GM10266 (cell line): Measurements from ENCODE around the gene AFDN.
A peak's percentile ranks its signal among the peaks of the same experiment; 100 is the strongest.

Experiments
- DNase-seq: peaks from one replicate; pipeline ENCODE4 v3.0.0; 2012; ENCODE audit errors: extremely low spot score
- TF ChIP-seq, protein P1 (sequence below): IDR thresholded peaks from 2 replicates; pipeline ENCODE4 v1.5.1; 2012; ENCODE audit warnings: mild to moderate bottlenecking, low read depth; ENCODE audit not compliant: control insufficient read depth, insufficient read depth; ENCODE audit errors: missing control alignments

Gene AFDN

DNA sequence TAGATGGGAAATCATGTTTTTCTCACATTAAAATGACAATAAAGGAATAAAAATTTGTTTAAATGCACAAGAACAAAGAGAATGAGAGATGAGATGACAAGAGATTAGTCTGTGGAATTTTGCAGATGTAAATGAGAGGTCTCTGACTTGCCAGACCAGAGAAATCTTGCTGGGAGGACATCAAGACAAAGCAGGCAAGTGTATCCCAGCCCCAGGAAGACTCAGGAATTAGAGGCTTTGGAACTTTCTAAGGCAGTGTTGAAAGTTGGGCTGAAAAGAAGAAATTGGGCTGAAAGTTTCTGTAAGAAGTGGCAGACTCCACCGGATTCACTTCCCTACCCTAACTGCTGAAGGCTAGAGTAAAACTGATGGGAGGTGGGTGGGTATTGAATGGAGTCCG, 54.6 kb downstream of the AFDN start:
- no peak for DNase-seq
- TF ChIP-seq, protein P1, sequence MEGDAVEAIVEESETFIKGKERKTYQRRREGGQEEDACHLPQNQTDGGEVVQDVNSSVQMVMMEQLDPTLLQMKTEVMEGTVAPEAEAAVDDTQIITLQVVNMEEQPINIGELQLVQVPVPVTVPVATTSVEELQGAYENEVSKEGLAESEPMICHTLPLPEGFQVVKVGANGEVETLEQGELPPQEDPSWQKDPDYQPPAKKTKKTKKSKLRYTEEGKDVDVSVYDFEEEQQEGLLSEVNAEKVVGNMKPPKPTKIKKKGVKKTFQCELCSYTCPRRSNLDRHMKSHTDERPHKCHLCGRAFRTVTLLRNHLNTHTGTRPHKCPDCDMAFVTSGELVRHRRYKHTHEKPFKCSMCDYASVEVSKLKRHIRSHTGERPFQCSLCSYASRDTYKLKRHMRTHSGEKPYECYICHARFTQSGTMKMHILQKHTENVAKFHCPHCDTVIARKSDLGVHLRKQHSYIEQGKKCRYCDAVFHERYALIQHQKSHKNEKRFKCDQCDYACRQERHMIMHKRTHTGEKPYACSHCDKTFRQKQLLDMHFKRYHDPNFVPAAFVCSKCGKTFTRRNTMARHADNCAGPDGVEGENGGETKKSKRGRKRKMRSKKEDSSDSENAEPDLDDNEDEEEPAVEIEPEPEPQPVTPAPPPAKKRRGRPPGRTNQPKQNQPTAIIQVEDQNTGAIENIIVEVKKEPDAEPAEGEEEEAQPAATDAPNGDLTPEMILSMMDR: no peak

DNA sequence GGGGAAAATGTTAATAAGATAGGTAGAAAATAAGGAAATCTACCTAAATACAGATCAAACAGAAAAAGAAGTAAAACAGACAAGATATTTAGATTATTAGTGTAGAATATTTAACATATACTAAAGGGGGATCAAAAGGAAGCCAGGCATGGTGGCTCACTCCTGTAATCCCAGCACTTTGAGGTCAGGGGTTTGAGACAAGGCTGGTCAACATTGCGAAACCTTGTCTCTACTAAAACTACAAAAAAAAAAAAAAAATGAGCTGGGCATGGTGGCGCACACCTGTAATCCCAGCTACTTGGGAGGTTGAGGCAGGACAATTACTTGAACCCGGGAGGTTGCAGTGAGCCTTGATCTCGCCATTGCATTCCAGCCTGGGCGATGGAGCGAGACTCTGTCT, 55.5 kb downstream of the AFDN start:
- TF ChIP-seq, protein P1: no peak
- no peak for DNase-seq

DNA sequence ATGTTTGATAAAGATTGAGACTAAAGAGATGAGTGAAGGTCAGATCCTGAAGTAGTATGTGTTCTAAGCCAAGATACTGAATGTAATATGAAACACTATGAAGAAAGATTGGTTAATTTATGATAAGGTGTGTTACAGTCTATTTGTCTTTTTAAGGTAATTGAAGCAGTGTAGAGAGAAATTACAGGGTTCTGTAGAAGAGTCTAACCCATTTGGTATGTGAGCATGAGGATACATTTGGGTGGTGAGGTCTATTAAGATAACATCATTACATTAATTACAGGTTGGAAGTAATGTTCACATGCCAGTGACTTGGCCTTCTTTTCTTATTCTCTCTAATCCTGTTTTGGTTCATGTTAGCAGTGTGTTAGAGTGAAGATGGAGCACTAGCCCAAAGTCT, 61.4 kb downstream of the AFDN start:
- TF ChIP-seq, protein P1: no peak
- no peak for DNase-seq

DNA sequence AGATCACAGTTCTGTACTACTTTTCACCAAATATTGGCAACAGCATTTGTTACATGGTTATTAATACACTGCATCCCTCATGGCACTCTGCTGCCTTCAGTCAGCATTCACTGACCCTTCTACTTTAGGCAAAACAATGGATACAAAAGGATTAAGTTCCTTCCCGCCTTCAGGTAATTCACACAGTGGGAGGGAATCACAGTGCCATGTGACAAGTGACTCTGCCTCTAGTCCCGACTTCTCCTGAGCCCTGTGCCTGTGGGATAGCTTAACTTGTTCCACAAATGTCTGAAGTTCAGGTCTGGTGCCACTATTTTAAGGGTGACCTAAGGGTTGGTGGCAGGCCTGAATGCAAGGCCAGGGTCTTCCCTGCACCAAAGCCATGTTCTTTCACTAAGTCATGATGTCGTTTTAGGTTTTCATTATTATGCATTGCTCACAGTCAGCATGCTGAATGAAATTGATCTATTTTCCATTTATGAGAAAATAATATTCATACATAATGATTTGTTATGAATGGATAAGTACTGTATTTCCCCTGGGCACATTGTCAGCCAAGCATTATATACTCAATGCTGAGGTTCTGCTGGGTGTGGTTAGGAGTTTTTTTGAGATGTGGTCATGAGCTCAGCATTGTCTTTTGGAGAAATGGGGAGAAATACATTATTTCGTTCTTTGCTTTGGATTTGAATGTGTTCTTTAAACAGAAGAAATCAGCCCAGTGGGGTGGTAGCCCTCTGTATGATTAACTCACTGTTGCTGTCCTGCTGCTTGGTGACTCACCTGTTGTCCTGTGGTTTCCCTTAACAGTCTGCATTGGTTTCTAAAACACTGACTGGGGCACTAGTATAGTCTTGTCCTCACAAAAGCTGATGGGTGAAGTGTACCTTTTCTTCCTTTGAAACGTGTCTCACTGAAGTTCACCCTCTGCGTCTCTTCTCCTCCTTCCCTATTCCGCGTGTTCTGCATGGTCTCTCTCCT, 66.4 kb downstream of the AFDN start:
- DNase-seq: no peak
- TF ChIP-seq, protein P1: no peak

DNA sequence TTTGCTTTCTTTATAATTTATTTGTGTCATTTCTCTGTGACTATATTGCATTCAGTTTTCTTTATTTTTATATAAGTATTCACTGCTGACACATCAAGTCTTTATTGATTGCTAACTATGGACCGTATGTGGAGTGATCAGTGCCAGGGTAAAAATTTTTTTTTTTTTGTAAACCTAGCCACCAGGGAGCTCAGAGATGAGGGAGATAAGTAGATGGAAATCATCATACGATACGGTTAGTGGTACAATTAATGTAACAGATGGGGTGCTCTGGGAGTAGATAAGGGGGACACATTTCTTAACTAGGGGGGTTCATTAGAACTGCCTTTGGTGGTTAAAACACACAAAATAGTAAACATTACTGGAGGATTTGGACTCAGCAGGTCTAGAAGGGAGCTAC, 68.3 kb downstream of the AFDN start:
- TF ChIP-seq, protein P1: no peak

DNA sequence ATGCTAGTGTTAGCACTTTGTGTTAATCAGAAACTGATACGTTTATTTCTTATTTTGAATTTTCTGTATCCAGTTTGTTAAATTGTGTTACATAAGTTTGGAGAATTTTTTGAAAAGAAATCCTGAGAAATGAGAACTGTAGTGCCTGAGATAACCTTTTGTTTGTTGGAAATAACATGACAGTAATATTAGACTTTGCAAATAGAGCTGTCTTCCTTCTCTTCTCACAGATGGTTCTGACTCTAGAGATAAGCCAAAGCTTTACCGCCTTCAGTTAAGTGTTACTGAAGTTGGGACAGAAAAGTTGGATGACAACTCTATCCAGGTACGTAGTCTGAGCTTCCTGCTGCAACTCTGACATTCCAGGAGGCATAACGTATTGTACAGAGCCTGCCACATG, 69.9 kb downstream of the AFDN start:
- DNase-seq: no peak
- TF ChIP-seq, protein P1: no peak

More for the DNA sequence above, 68.3 kb downstream of the AFDN start:
- DNase-seq: no peak

DNA sequence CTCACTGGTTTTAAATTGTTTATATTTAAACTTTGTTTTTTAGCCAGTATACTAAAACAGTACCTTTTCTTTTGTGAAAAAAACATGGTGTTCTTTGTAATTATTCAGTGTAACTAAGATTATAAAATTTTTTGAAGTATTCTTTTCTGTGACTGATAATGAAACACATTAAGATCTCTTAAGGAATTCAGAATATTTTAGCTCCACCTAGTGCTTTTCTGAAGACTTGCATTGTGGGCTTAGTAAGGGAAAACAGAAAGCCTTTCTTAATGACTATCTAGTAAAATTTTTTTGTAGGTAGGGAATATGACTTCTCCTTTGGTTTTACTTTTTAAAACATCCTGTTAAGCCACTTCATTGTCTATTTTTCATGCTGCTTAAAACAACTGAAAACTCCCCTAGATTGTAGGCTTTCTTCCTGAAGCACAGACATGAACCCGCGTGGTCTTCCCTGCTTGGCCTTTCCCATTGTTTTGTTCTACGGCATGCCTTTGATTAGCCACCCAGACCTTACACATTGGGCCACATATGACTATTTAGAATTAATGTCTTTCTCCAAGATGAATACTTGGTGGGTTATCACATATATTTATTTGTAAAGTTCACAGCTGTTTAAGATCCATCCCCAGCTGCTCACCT, 72.1 kb downstream of the AFDN start:
- TF ChIP-seq, protein P1: peak; percentile 62
- DNase-seq: peak; percentile 16
